GM10266 (cell line): ENCODE measurements around the gene OR2T6.

Experiments used
- DNase-seq: peaks from one replicate; pipeline ENCODE4 v3.0.0; 2012; ENCODE audit errors: extremely low spot score
- CTCF ChIP-seq: IDR thresholded peaks from 2 replicates; pipeline ENCODE4 v1.5.1; 2012; ENCODE audit warnings: mild to moderate bottlenecking, low read depth; ENCODE audit not compliant: control insufficient read depth, insufficient read depth; ENCODE audit errors: missing control alignments

The OR2T6 gene, protein sequence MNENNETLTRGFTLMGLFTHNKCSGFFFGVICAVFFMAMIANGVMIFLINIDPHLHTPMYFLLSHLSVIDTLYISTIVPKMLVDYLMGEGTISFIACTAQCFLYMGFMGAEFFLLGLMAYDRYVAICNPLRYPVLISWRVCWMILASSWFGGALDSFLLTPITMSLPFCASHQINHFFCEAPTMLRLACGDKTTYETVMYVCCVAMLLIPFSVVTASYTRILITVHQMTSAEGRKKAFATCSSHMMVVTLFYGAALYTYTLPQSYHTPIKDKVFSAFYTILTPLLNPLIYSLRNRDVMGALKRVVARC

DNA sequence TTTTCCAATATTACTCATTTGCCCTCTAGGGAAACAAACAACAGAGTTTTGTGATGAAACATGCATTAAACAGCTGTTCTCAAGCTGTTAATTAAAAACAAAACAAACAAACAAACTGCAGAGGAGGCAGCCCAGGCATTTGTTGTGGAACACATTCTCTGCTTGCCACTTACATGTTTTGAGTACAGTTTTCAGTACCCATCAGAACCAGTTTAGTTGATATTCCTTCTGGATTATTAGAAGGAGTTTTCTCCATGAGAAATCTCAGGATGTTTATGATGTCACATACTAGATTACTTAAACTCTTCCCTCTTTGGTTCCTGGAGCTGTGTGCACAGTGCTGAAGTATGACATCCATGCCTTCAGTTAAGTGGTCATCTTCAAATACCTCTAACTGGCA, at the start of gene OR2T6:
Gene OR2T6, plus strand, starts transcription at position 301 of the 400 bp plus-strand sequence. CDS start 11,863 bp downstream, outside the sequence.
- DNase-seq = no peak
- TF ChIP-seq CTCF = no peak

DNA sequence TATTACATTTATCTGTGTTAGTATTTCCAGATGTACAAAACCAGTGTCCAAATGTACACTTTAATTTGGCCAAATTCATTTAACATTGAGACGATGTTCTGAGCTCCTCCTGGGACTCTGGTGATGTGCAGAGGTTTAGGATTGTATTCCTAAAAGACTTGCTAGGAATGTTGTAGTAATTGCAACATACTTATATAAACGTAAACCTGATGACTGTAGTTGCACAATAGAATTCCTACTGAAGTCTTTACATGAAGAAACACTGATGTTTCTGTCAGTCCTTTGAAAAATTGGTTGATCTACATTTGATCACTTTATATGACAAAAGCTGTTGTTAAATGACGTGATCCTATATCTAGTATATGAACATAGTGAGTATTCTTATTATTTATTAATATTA, 32.1 kb upstream of the OR2T6 start:
- DNase-seq = no peak
- no peak for TF ChIP-seq CTCF

- TF ChIP-seq CTCF = no peak
- DNase-seq = no peak
Measured at GRCh38 chr1:248348475-248348874, 27.1 kb upstream of the OR2T6 start, which contains the start of gene OR14C36. Gene OR14C36, plus strand, starts transcription at chr1:248348775. Its CDS starts 0 bp downstream, at chr1:248348775.

DNA sequence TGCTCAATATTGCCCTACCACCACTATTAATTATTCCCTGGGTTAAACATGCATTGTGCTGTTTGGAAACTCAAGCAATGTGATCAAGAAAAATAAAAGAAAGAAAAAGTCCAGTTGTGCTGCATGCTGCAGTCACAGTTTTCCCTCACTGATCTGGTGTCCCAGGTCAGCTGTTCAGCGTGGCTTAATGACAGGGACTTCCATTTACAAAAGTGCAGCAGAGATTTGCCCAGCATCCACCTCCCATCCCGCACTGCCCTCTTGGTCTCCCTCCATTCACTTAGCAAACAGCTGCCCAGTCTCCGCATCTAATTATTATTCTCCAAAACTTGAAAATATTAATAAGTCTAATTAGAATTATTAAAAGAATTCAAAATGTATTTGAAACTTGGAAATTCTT, 16.1 kb upstream of the OR2T6 start:
- DNase-seq = no peak
- TF ChIP-seq CTCF = no peak

DNA sequence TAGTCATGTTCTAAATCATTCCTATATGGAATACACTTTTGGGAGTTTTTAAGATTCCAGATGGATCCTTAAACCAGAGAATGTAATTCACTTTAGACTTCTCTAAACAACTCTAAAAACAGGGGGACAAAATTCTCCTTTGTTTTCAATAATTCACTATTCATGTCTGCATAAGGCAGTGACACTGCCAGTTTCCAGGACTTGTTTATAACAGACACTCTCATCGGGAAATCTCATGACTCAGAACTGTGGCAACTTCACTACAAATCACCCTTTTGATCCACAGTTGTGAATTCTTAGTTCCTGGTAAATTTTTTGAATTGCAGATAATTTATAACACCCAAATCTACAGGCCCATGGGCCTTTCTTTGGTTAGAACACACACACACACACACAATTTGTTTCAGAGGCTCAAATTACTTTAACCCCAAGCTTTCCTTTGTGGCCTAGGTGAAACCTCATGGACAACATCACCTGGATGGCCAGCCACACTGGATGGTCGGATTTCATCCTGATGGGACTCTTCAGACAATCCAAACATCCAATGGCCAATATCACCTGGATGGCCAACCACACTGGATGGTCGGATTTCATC, 14.3 kb upstream of the OR2T6 start, which contains the start of gene OR2T4:
Gene OR2T4, plus strand, starts transcription at position 545 of the 595 bp plus-strand sequence. Its CDS starts 0 bp downstream, at position 545.
- no peak for DNase-seq
- no peak for TF ChIP-seq CTCF

DNA sequence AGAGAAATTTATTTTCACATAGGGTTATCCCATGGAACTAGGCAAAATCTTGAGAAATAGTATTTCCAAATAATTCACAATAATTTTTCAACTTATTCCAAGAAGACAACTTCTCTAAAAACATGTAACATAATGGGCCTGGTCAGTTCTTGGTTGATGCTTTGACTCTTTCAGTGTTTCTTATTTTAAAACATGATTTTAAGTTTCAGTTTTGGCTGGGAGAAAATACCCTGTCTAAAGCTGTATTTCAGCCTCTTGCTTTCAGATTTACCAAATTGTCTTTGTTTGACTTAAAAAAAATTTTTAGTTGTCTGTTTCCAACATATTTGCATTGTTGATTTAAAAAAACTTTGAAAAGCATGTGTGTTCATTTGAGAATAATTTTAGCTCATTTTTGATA, 8.9 kb upstream of the OR2T6 start:
- no peak for DNase-seq
- no peak for TF ChIP-seq CTCF

DNA sequence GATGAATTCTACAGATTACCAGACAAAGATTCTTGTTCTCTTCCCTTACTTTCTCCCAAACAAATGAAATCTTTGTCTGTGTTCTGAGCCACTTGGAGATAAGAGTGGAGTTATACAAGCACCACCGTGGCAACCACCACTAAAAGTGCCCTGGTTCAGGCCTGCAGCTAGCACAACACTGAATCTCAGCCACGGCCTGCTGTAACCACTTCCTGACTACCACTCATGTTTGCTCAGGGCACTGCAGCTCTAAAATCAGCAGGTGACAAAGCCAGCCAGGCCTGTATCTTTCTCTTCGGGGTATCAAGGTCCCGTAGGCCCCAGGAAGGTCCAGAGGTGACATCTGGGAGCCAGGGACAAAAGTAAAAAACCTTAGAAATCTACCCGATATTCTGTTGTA, 3.2 kb upstream of the OR2T6 start:
- no peak for DNase-seq

More for the DNA sequence above, 3.2 kb upstream of the OR2T6 start:
- no peak for TF ChIP-seq CTCF
